ENCODE data around the gene ZIK1. TPM values are rescaled to one million over a fixed set of nuclear protein-coding genes. Genes with fewer than 3 reads are reported as not detected.

ZIK1 gene
- total and polyA plus RNA-seq, 9 of the 15 experiments (the other 6 are each of a cell fraction or from before 2014, with no cell fraction given) = 0.03 to 0.42 (median 0.15) TPM; not detected in 1

- TF ChIP-seq NFATC3 (IDR thresholded peaks at IDR 0.05) = no peak
- TF ChIP-seq, protein P1, sequence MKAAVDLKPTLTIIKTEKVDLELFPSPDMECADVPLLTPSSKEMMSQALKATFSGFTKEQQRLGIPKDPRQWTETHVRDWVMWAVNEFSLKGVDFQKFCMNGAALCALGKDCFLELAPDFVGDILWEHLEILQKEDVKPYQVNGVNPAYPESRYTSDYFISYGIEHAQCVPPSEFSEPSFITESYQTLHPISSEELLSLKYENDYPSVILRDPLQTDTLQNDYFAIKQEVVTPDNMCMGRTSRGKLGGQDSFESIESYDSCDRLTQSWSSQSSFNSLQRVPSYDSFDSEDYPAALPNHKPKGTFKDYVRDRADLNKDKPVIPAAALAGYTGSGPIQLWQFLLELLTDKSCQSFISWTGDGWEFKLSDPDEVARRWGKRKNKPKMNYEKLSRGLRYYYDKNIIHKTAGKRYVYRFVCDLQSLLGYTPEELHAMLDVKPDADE (conservative IDR thresholded peaks at IDR 0.05; ENCODE audit: control insufficient read depth, low read depth, low read length) = peak; percentile 86
- 0 out of 2 replicates have a peak, but pooled peaks have one; percentile 19 for TF ChIP-seq GMEB1 (CRISPR knock-in tag; IDR thresholded peaks at IDR 0.05)
- peak; percentile 85 for TF ChIP-seq CREM (IDR thresholded peaks at IDR 0.05; ENCODE audit: low read depth)
- TF ChIP-seq, protein P2, sequence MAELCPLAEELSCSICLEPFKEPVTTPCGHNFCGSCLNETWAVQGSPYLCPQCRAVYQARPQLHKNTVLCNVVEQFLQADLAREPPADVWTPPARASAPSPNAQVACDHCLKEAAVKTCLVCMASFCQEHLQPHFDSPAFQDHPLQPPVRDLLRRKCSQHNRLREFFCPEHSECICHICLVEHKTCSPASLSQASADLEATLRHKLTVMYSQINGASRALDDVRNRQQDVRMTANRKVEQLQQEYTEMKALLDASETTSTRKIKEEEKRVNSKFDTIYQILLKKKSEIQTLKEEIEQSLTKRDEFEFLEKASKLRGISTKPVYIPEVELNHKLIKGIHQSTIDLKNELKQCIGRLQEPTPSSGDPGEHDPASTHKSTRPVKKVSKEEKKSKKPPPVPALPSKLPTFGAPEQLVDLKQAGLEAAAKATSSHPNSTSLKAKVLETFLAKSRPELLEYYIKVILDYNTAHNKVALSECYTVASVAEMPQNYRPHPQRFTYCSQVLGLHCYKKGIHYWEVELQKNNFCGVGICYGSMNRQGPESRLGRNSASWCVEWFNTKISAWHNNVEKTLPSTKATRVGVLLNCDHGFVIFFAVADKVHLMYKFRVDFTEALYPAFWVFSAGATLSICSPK (IDR thresholded peaks at IDR 0.05; ENCODE audit: borderline replicate concordance) = no peak
- peak; percentile 76; the same call in 1 of the 2 replicates for TF ChIP-seq CREB3L1 (IDR thresholded peaks at IDR 0.05; ENCODE audit: borderline replicate concordance, low read depth)
- no peak for TF ChIP-seq ETV6 (IDR thresholded peaks at IDR 0.05; ENCODE audit: borderline replicate concordance in 1 of 2, low read depth in 2 of 2, low read length in 1 of 2)
- TF ChIP-seq ETV6 (CRISPR knock-in tag; IDR thresholded peaks at IDR 0.05; ENCODE audit: borderline replicate concordance) = no peak
- TF ChIP-seq, protein P3, sequence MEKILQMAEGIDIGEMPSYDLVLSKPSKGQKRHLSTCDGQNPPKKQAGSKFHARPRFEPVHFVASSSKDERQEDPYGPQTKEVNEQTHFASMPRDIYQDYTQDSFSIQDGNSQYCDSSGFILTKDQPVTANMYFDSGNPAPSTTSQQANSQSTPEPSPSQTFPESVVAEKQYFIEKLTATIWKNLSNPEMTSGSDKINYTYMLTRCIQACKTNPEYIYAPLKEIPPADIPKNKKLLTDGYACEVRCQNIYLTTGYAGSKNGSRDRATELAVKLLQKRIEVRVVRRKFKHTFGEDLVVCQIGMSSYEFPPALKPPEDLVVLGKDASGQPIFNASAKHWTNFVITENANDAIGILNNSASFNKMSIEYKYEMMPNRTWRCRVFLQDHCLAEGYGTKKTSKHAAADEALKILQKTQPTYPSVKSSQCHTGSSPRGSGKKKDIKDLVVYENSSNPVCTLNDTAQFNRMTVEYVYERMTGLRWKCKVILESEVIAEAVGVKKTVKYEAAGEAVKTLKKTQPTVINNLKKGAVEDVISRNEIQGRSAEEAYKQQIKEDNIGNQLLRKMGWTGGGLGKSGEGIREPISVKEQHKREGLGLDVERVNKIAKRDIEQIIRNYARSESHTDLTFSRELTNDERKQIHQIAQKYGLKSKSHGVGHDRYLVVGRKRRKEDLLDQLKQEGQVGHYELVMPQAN (IDR thresholded peaks at IDR 0.05; ENCODE audit: borderline replicate concordance) = no peak
- no peak for TF ChIP-seq MAX (CRISPR knock-in tag; IDR thresholded peaks at IDR 0.05)
- no peak for TF ChIP-seq ZNF239 (CRISPR knock-in tag; IDR thresholded peaks at IDR 0.05)
- no peak for TF ChIP-seq MYBL2 (IDR thresholded peaks at IDR 0.05; ENCODE audit: low read depth)
- no peak for TF ChIP-seq MYBL2 (CRISPR knock-in tag; IDR thresholded peaks at IDR 0.05; ENCODE audit: borderline replicate concordance)
- TF ChIP-seq MEIS2 (IDR thresholded peaks at IDR 0.05; ENCODE audit: partially characterized antibody) = no peak
- no peak for TF ChIP-seq SMC3 (conservative IDR thresholded peaks at IDR 0.05; ENCODE audit: insufficient read depth, low read depth, low read length)
- no peak for TF ChIP-seq SOX6 (IDR thresholded peaks at IDR 0.05)
These were observed 49.3 kb downstream of the ZIK1 start, which contains the start of gene ZNF211 (continued) for GRCh38 chr19:57632987-57633831.

Data from K562 (cell line).